Endothelial cell of umbilical vein (primary cell): ENCODE measurements around the gene SIGMAR1. TPM values are rescaled to one million over a fixed set of nuclear protein-coding genes. Genes with fewer than 3 reads are reported as not detected.

Experiments
- BruUV-seq: library from RNA; stranded (reverse); fragments of 400-500 nt; replicated peaks from 2 replicates; lab custom pipeline; 2021; lab: Mats Ljungman, UMichigan
- CTCF ChIA-PET: fragments of 300-600, 350-600 bp; sonication (Branson Sonifier 250); formaldehyde crosslinking; loops from one replicate; lab custom pipeline; 2021; ENCODE audit warnings: antibody characterized with exemption, inconsistent platforms; lab: Charles Lee
- POLR2A ChIA-PET: fragments of 300-600, 350-600 bp; sonication (Branson Sonifier 250); formaldehyde crosslinking; loops from one replicate; lab custom pipeline; 2021; ENCODE audit warnings: antibody characterized with exemption, inconsistent platforms; lab: Charles Lee
- DNase-seq: peaks from one replicate; pipeline ENCODE4 v3.0.0-alpha.2; 2011; ENCODE audit warnings: low read depth, low spot score
- FAIRE-seq: peaks from 2 replicates; lab custom pipeline; 2011; peaks lifted over from hg19 to GRCh38; lab: Jason Lieb, UNC
- H2AFZ ChIP-seq: 2 replicates; pipeline ENCODE4 v1.6.0; 2012; ENCODE audit warnings: low read depth, low read length, control low read depth, inconsistent platforms
- H3K27ac ChIP-seq: 2 replicates; pipeline ENCODE4 v1.5.1; 2011; ENCODE audit warnings: low read depth, mild to moderate bottlenecking, control low read depth, low read length, moderate library complexity; ENCODE audit not compliant: insufficient read depth
- H3K27me3 ChIP-seq, 2 experiments: 2 replicates each; pipeline versions ENCODE4 v1.6.0 to v1.6.1; 2011; ENCODE audit warnings: low read length in 2 of 2, mixed read lengths in 1 of 2; ENCODE audit not compliant: control insufficient read depth in 2 of 2, insufficient read depth in 2 of 2
- H3K36me3 ChIP-seq, 2 experiments: 2 replicates in 1 of 2; 3 replicates in 1 of 2; pipeline ENCODE4 v1.5.1; 2011; ENCODE audit warnings: low read length in 2 of 2, mild to moderate bottlenecking in 1 of 2, moderate library complexity in 1 of 2; ENCODE audit not compliant: control insufficient read depth in 2 of 2, insufficient read depth in 2 of 2; ENCODE audit errors: extremely low read depth in 1 of 2
- H3K4me1 ChIP-seq: 3 replicates; pipeline ENCODE4 v1.5.1; 2011; ENCODE audit warnings: mild to moderate bottlenecking, low read length; ENCODE audit not compliant: control insufficient read depth, insufficient read depth; ENCODE audit errors: extremely low read depth
- H3K4me2 ChIP-seq: 2 replicates; pipeline ENCODE4 v1.6.1; 2011; ENCODE audit warnings: low read length, control low read depth, mixed read lengths; ENCODE audit not compliant: insufficient read depth
- H3K4me3 ChIP-seq, 3 experiments: fragments of 200-600 bp in 1 of 3; sonication (generic), shearing (Covaris generic) in 1 of 3; replicated peaks in 1 of 3; 2 replicates each; pipeline ENCODE4 v1.5.1; 2011 to 2016; ENCODE audit warnings: control low read depth in 3 of 3, low read length in 3 of 3, mild to moderate bottlenecking in 2 of 3, inconsistent platforms in 1 of 3, low read depth in 1 of 3, moderate library complexity in 1 of 3; ENCODE audit not compliant: insufficient read depth in 1 of 3
- H3K79me2 ChIP-seq: 2 replicates; pipeline ENCODE4 v1.6.0; 2012; ENCODE audit warnings: low read length, inconsistent platforms; ENCODE audit not compliant: control insufficient read depth, insufficient read depth
- H3K9ac ChIP-seq: replicated peaks from 2 replicates; pipeline ENCODE3; 2011; ENCODE audit warnings: low read length, control low read depth; ENCODE audit not compliant: insufficient read depth; ENCODE audit errors: extremely low read depth
- H3K9me1 ChIP-seq: replicated peaks from 3 replicates; pipeline ENCODE4 v1.6.0; 2011; ENCODE audit warnings: mild to moderate bottlenecking, low read length; ENCODE audit not compliant: control insufficient read depth, insufficient read depth; ENCODE audit errors: extremely low read depth
- H3K9me3 ChIP-seq: replicated peaks from 2 replicates; pipeline ENCODE4 v1.5.1; 2012; ENCODE audit warnings: low read length, inconsistent platforms; ENCODE audit not compliant: control insufficient read depth, insufficient read depth
- H4K20me1 ChIP-seq: replicated peaks from 2 replicates; pipeline ENCODE3; 2011; ENCODE audit warnings: mild to moderate bottlenecking, low read length; ENCODE audit not compliant: control insufficient read depth, insufficient read depth; ENCODE audit errors: extremely low read depth
- POLR2AphosphoS5 ChIP-seq: IDR thresholded peaks from 2 replicates; pipeline ENCODE4 v1.6.1; 2012; ENCODE audit warnings: low read depth, mild to moderate bottlenecking, control low read depth, low read length, moderate library complexity; ENCODE audit not compliant: insufficient read depth
- dilution Hi-C: fragments of 300-500 bp; cut with MboI; formaldehyde crosslinking; loops from one replicate; pipeline ENCODE4 v1.15.0; 2019; ENCODE audit warnings: low sequenced_read_pairs; ENCODE audit not compliant: extremely low pct_ligation_motif_present
- intact Hi-C: fragments of 100-400 bp; cut with micrococcal nuclease; formaldehyde crosslinking; loops from one replicate; pipeline ENCODE4 v1.10.0; 2022
- polyA plus RNA-seq, 4 experiments: library from polyadenylated mRNA; depleted of rRNA in 3 of 4; stranded (reverse) in 3 of 4; unstranded in 1 of 4; fragments of >200 nt; gene quantifications; 2 replicates each; pipeline versions ENCODE4 v1.2.1 to v1.2.3, GENCODE V29; 2011 to 2012; ENCODE audit warnings: missing spikeins in 1 of 4
- total RNA-seq: library from RNA; stranded (reverse); gene quantifications from 2 replicates; pipeline ENCODE4 v1.2.3, GENCODE V29; 2021
- TF ChIP-seq, protein P1 (sequence below), 2 donors: IDR thresholded peaks; 1 replicate in 1 of 2; 2 replicates in 1 of 2; pipeline ENCODE4 v1.5.1; 2011; ENCODE audit warnings: low read length in 2 of 2, mild to moderate bottlenecking in 2 of 2, moderate library complexity in 2 of 2, control low read depth in 1 of 2, inconsistent platforms in 1 of 2, low read depth in 1 of 2; ENCODE audit not compliant: insufficient read depth in 1 of 2; ENCODE audit errors: extremely low read depth in 1 of 2

Gene SIGMAR1
- total and polyA plus RNA-seq, 2 donors (not counting 3 experiments of a cell fraction or from before 2014, with no cell fraction given), result 78.4 to 81.2 TPM

DNA sequence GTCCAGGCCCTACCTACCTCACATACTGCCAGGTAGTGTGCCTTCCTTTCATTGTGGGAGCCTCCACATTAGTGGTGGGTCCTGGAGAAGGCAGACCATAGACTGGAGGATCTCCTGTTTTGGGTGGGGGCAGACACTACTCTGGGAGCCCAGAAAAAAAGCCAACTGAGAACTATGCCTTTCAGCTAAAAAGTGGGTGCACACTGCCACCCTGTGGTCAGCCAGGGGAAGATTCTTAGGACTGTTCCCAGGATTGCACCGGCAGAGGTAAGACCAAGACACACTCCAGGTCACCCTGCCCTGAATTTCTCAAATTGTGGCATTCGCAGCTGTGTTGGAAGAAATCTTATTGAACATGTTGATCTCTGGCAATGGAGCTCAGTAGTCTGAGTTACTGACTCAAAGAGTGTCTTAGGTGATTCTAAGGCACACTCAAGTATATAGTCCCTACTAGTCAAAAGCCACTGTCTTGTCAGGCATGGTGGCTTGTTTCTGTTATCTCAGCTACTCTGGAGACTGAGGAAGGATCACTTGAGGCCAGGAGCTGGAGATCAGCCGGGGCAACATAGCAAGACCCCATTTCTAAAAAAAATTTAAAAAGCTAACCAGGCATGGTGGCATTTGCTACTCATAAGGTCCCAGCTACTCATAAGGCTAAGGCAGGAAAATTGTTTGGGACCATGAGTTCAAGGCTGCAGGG lies 3.6 kb downstream of the SIGMAR1 start:
- no peak overlapping the region for H2AFZ ChIP-seq
- intact Hi-C loops, result loop anchor here (1.0 kb wide), 2 partner anchors 22 to 86 kb away; partner anchors contain the start of gene RPP25L

More for the DNA sequence above, 3.6 kb downstream of the SIGMAR1 start:
- Histone ChIP-seq H3K4me2 (no peak overlapping the region), H3K27ac (no peak overlapping the region), H4K20me1 (no peaks in the 10 kb centered on the region), H3K9me1 (no peaks in the 10 kb centered on the region), H3K79me2 (peaks cover 19% of the 10 kb centered on the region), H3K9ac (no peak overlapping the region), H3K4me1 (peaks cover 18% of the 10 kb centered on the region), H3K9me3 (no peaks in the 10 kb centered on the region), H3K4me3 (no peak overlapping the region), H3K27me3 (peaks cover 21 to 23% of the 10 kb centered on the region in 2 experiments), H3K36me3 (peaks cover 0 to 2% of the 10 kb centered on the region in 2 experiments)
- ChIA-PET CTCF (interaction anchor here (0.6 to 4.0 kb wide), 23 partner anchors 8 to 253 kb away, joined by 3 to 130 read pairs (median 6); partner anchors contain the start of genes CCL21, DCTN3, GALT and IL11RA), POLR2A (no interaction called here)
- dilution Hi-C loops, result no loop called here
- BruUV-seq, result no TSS peak
- TF ChIP-seq, protein P1, sequence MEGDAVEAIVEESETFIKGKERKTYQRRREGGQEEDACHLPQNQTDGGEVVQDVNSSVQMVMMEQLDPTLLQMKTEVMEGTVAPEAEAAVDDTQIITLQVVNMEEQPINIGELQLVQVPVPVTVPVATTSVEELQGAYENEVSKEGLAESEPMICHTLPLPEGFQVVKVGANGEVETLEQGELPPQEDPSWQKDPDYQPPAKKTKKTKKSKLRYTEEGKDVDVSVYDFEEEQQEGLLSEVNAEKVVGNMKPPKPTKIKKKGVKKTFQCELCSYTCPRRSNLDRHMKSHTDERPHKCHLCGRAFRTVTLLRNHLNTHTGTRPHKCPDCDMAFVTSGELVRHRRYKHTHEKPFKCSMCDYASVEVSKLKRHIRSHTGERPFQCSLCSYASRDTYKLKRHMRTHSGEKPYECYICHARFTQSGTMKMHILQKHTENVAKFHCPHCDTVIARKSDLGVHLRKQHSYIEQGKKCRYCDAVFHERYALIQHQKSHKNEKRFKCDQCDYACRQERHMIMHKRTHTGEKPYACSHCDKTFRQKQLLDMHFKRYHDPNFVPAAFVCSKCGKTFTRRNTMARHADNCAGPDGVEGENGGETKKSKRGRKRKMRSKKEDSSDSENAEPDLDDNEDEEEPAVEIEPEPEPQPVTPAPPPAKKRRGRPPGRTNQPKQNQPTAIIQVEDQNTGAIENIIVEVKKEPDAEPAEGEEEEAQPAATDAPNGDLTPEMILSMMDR (IDR thresholded peaks at IDR 0.05; ENCODE audit: extremely low read depth in 1 of 2, insufficient read depth in 1 of 2, low read depth in 1 of 2, low read length in 2 of 2), result peak; percentile 78 to 83
- TF ChIP-seq POLR2AphosphoS5, result no peak
- DNase-seq (peak; percentile 64), FAIRE-seq (peak; percentile 92)
